ENCODE measurements around the gene GGACT. TPM values are rescaled to one million over a fixed set of nuclear protein-coding genes. Genes with fewer than 3 reads are reported as not detected.
"Not testable (repeated sequence)": the region's sequence is repeated elsewhere in the genome, so short reads cannot be mapped to it uniquely, and the experiment has no call there.

Gene GGACT
- polyA plus RNA-seq, 6 donors from 2014 or later: 0.46 to 7.7 (median 6.3) TPM

GRCh38 chr13:100528353-100528752, 60.2 kb downstream of the GGACT start:
- Mint-ChIP-seq H3K36me3 (peaks cover 0 to 9% of the 10 kb centered on the region in 2 donors), H3K27ac (no peak overlapping the region), H3K4me1 (no peaks in the 10 kb centered on the region), H3K27me3 (peaks cover 0 to 6% (median 0%) of the 10 kb centered on the region in 3 donors), H3K9me3 (no peaks in the 10 kb centered on the region), H3K4me3 (peak overlapping the region in 1 of 8 donors; percentile 70)
- DNase-seq: no peak
- ATAC-seq (ENCODE audit: low read depth in 2 of 2): no peak

GRCh38 chr13:100527644-100528043, 60.9 kb downstream of the GGACT start:
- Mint-ChIP-seq H3K9me3 (no peaks in the 10 kb centered on the region), H3K27ac (no peak overlapping the region), H3K27me3 (peaks cover 4 to 13% (median 6%) of the 10 kb centered on the region in 3 donors), H3K4me3 (no peak overlapping the region), H3K4me1 (peaks cover 0 to 3% (median 0%) of the 10 kb centered on the region in 3 donors), H3K36me3 (peaks cover 0 to 9% of the 10 kb centered on the region in 2 donors)
- no peak for ATAC-seq (ENCODE audit: low read depth in 2 of 2)
- DNase-seq: no peak

GRCh38 chr13:100526318-100527000, 62.1 kb downstream of the GGACT start:
- H3K36me3 Mint-ChIP-seq: peaks cover 0 to 6% of the 10 kb centered on the region in 2 donors
- H3K27me3 Mint-ChIP-seq: peaks cover 7 to 15% (median 14%) of the 10 kb centered on the region in 3 donors
- no peak overlapping the region for H3K27ac Mint-ChIP-seq
- ATAC-seq (ENCODE audit: low read depth in 2 of 2): no peak
- H3K4me3 Mint-ChIP-seq: no peak overlapping the region
- no peaks in the 10 kb centered on the region for H3K9me3 Mint-ChIP-seq
- H3K4me1 Mint-ChIP-seq: peaks cover 3 to 5% (median 5%) of the 10 kb centered on the region in 3 donors
- DNase-seq: no peak

- no peak for DNase-seq
- Mint-ChIP-seq H3K9me3 (no peaks in the 10 kb centered on the region), H3K27ac (no peak overlapping the region), H3K4me3 (peak overlapping the region in 1 of 8 donors; percentile 52), H3K36me3 (peaks cover 0 to 5% of the 10 kb centered on the region in 2 donors), H3K27me3 (peaks cover 7 to 17% (median 15%) of the 10 kb centered on the region in 3 donors), H3K4me1 (peaks cover 6 to 7% (median 7%) of the 10 kb centered on the region in 3 donors)
- no peak for ATAC-seq (ENCODE audit: low read depth in 2 of 2)
Measured at GRCh38 chr13:100525453-100526317, 62.9 kb downstream of the GGACT start.

GRCh38 chr13:100524688-100525087, 63.9 kb downstream of the GGACT start:
- H3K27me3 Mint-ChIP-seq: peaks cover 7 to 17% (median 15%) of the 10 kb centered on the region in 3 donors
- not testable (repeated sequence) for H3K9me3 Mint-ChIP-seq; H3K4me1 Mint-ChIP-seq; ATAC-seq (ENCODE audit: low read depth in 2 of 2); H3K4me3 Mint-ChIP-seq; H3K27ac Mint-ChIP-seq; DNase-seq; H3K36me3 Mint-ChIP-seq

GRCh38 chr13:100523981-100524386, 64.6 kb downstream of the GGACT start:
- ATAC-seq (ENCODE audit: low read depth in 2 of 2) (no peak), DNase-seq (no peak)
- Mint-ChIP-seq H3K27ac (no peak overlapping the region), H3K9me3 (no peaks in the 10 kb centered on the region), H3K36me3 (peaks cover 0 to 5% of the 10 kb centered on the region in 2 donors), H3K4me3 (no peak overlapping the region), H3K4me1 (peaks cover 6 to 7% (median 7%) of the 10 kb centered on the region in 3 donors), H3K27me3 (peaks cover 7 to 17% (median 15%) of the 10 kb centered on the region in 3 donors)

- Mint-ChIP-seq H3K9me3 (no peaks in the 10 kb centered on the region), H3K4me3 (no peak overlapping the region), H3K27me3 (peaks cover 7 to 17% (median 15%) of the 10 kb centered on the region in 3 donors), H3K27ac (no peak overlapping the region), H3K4me1 (peaks cover 6 to 7% (median 7%) of the 10 kb centered on the region in 3 donors), H3K36me3 (peaks cover 0 to 4% of the 10 kb centered on the region in 2 donors)
- DNase-seq (no peak), ATAC-seq (ENCODE audit: low read depth in 2 of 2) (no peak)
Measured at GRCh38 chr13:100523411-100523810, 65.2 kb downstream of the GGACT start.

- DNase-seq (no peak), ATAC-seq (ENCODE audit: low read depth in 2 of 2) (no peak)
- Mint-ChIP-seq H3K36me3 (peaks cover 0 to under 1% of the 10 kb centered on the region in 2 donors), H3K4me3 (no peak overlapping the region), H3K27me3 (peaks cover 7 to 17% (median 15%) of the 10 kb centered on the region in 3 donors), H3K27ac (peak overlapping the region in 1 of 6 donors; percentile 45), H3K9me3 (no peaks in the 10 kb centered on the region), H3K4me1 (peaks cover 6 to 7% (median 7%) of the 10 kb centered on the region in 3 donors)
Measured at GRCh38 chr13:100522618-100523309, 65.8 kb downstream of the GGACT start.

- Mint-ChIP-seq H3K36me3 (peaks cover 0 to 5% of the 10 kb centered on the region in 2 donors), H3K27ac (no peak overlapping the region), H3K4me1 (peaks cover 6 to 7% (median 7%) of the 10 kb centered on the region in 3 donors), H3K27me3 (peaks cover 7 to 17% (median 15%) of the 10 kb centered on the region in 3 donors), H3K9me3 (no peaks in the 10 kb centered on the region), H3K4me3 (peak overlapping the region in 7 of 8 donors; percentile 26 to 72 (median 45))
- DNase-seq: no peak
- ATAC-seq (ENCODE audit: low read depth in 2 of 2): peak; percentile 63 to 70
Measured at GRCh38 chr13:100521851-100522617, 66.6 kb downstream of the GGACT start.

GRCh38 chr13:100520936-100521850, 67.4 kb downstream of the GGACT start:
- ATAC-seq (ENCODE audit: low read depth in 2 of 2) (no peak), DNase-seq (no peak)
- peak overlapping the region in 7 of 8 donors; percentile 26 to 72 (median 45) for H3K4me3 Mint-ChIP-seq
- H3K9me3 Mint-ChIP-seq: no peaks in the 10 kb centered on the region
- peaks cover 6 to 7% (median 7%) of the 10 kb centered on the region in 3 donors for H3K4me1 Mint-ChIP-seq
- H3K27ac Mint-ChIP-seq: no peak overlapping the region
- H3K27me3 Mint-ChIP-seq: peaks cover 7 to 22% (median 15%) of the 10 kb centered on the region in 3 donors
- peaks cover 0 to 5% of the 10 kb centered on the region in 2 donors for H3K36me3 Mint-ChIP-seq

GRCh38 chr13:100519626-100520025, 69.0 kb downstream of the GGACT start:
- Mint-ChIP-seq H3K27ac (no peak overlapping the region), H3K27me3 (peaks cover 9 to 22% (median 15%) of the 10 kb centered on the region in 3 donors), H3K4me3 (no peak overlapping the region), H3K4me1 (peaks cover 7 to 10% (median 9%) of the 10 kb centered on the region in 3 donors), H3K36me3 (peaks cover 0 to 5% of the 10 kb centered on the region in 2 donors), H3K9me3 (no peaks in the 10 kb centered on the region)
- no peak for ATAC-seq (ENCODE audit: low read depth in 2 of 2)
- DNase-seq: no peak
